ENCODE data around the gene BOD1. TPM values are rescaled to one million over a fixed set of nuclear protein-coding genes. Genes with fewer than 3 reads are reported as not detected.

The BOD1 gene
- total RNA-seq, 4 donors from 2014 or later = 37.3 to 55.1 (median 44.7) TPM

- H3K27me3 ChIP-seq = no peaks in the 10 kb centered on the region
- 56 to 59% methylated on average over 12 of the region's 12 CpGs for WGBS, 2 donors
- no peak for DNase-seq (ENCODE audit: low spot score in 2 of 2)
- TF ChIP-seq EP300 (IDR thresholded peaks at IDR 0.05) = no peak
- no peak for TF ChIP-seq CTCF (IDR thresholded peaks at IDR 0.05)
- TF ChIP-seq POLR2A (IDR thresholded peaks at IDR 0.05) = no peak
- H3K4me3 ChIP-seq = no peak overlapping the region
- peaks cover 0 to 8% (median 0%) of the 10 kb centered on the region in 4 donors for H3K4me1 ChIP-seq
- peaks cover 0 to 30% (median 6%) of the 10 kb centered on the region in 4 donors for H3K9me3 ChIP-seq
- peaks cover 0 to 8% (median 0%) of the 10 kb centered on the region in 3 donors for H3K36me3 ChIP-seq
- H3K27ac ChIP-seq = no peak overlapping the region
Measured at GRCh38 chr5:173582216-173583111, 34.0 kb downstream of the BOD1 start.

DNA sequence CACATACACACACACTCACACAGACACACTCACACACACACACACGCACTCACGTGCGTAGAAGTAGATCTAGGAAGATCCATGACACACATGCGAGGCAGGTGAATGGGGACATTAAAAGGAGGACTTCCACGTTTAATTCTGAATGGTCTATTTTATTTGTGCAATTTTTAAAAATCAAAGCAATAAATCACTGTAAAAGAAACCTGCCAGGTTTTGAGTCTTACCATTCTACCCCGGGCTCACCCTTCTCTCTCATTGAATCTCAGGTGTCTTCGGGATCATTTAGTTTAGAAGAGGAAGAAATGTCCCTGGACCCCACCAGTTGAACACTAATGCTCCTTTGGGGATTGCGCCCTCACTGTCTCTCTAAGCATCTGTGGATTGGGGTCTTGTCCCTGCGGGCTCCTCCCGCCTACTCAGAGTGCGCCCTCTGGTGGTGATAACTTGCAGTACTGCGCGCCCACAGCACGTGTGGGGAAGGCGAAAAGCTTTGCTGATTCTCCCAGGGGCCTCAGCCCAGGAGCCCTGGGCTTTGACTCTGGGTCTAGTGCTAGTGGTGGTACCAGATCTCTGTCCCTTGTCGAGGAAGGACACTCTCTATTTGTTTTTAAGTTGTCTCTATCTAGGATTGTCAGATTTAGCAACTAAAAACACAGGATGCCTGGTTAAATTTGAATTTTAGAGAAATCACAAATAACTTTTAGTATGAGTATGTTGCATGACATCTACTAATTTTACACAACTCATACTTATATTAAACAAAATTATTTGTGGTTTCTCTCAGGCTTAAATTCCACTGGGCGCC lies 34.8 kb downstream of the BOD1 start:
- no peaks in the 10 kb centered on the region for H3K27me3 ChIP-seq
- H3K27ac ChIP-seq = no peak overlapping the region
- H3K36me3 ChIP-seq = peaks cover 0 to 8% (median 0%) of the 10 kb centered on the region in 3 donors
- H3K4me1 ChIP-seq = peaks cover 0 to 8% (median 0%) of the 10 kb centered on the region in 4 donors
- no peak overlapping the region for H3K4me3 ChIP-seq
- no peak for DNase-seq (ENCODE audit: low spot score in 2 of 2)
- TF ChIP-seq EP300 (IDR thresholded peaks at IDR 0.05) (no peak), POLR2A (IDR thresholded peaks at IDR 0.05) (no peak), CTCF (IDR thresholded peaks at IDR 0.05) (peak in 4 of 5 experiments; percentile 27 to 55 (median 42))
- peaks cover 0 to 22% (median 6%) of the 10 kb centered on the region in 4 donors for H3K9me3 ChIP-seq
- WGBS, 2 donors = 56 to 57% methylated on average over 17 of the region's 17 CpGs

DNA sequence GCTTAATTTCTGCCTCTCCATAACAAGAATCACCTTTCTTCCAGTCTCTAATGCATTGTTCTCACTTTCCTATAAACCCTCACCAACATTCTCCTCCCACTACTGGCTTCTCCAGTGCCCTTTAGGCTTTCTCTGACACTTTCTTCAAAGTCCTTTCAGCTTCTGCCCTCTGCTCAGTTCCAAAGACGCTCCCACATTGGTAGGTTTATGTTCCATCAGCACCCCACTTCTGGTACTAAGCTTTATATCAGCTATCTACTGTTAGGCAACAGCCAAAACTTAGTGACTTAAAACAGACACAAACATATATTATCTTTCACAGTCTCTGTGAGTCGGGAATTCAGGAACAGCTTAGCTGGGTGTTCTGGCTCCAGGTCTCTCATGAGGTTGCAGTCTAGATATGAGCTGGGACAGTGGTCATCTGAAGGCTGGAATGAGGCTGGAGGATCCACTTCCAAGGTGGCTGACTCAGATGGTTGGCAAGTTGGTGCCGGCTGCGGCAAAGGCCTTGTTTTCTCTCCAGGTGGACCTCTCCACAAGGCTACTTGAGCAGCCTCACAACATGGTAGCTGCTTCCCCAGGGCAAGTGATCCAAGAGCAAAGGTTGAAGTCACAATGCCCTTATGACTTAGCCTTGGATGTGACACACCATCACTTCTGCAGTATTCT lies 37.4 kb downstream of the BOD1 start:
- no peak for TF ChIP-seq POLR2A (IDR thresholded peaks at IDR 0.05)
- TF ChIP-seq EP300 (IDR thresholded peaks at IDR 0.05) = no peak
- TF ChIP-seq CTCF (IDR thresholded peaks at IDR 0.05) = no peak
- no peak for DNase-seq (ENCODE audit: low spot score in 2 of 2)
- Histone ChIP-seq H3K27ac (no peak overlapping the region), H3K4me1 (peaks cover 0 to 8% (median 0%) of the 10 kb centered on the region in 4 donors), H3K36me3 (peaks cover 0 to 8% (median 0%) of the 10 kb centered on the region in 3 donors), H3K9me3 (peaks cover 0 to 14% (median 6%) of the 10 kb centered on the region in 4 donors), H3K4me3 (no peak overlapping the region), H3K27me3 (no peaks in the 10 kb centered on the region)
- WGBS, 2 donors = 55 to 94% methylated on average over 3 to 4 of the region's 4 CpGs

GRCh38 chr5:173577817-173578216 lies 38.6 kb downstream of the BOD1 start:
- DNase-seq (ENCODE audit: low spot score in 2 of 2) = no peak
- Histone ChIP-seq H3K27me3 (no peaks in the 10 kb centered on the region), H3K36me3 (peaks cover 0 to 8% (median 0%) of the 10 kb centered on the region in 3 donors), H3K4me3 (no peak overlapping the region), H3K27ac (no peak overlapping the region), H3K4me1 (peaks cover 0 to 2% (median 0%) of the 10 kb centered on the region in 4 donors), H3K9me3 (peaks cover 0 to 14% (median 6%) of the 10 kb centered on the region in 4 donors)
- 80 to 92% methylated on average over 5 of the region's 5 CpGs for WGBS, 2 donors
- no peak for TF ChIP-seq POLR2A (IDR thresholded peaks at IDR 0.05)
- TF ChIP-seq EP300 (IDR thresholded peaks at IDR 0.05) = no peak
- TF ChIP-seq CTCF (IDR thresholded peaks at IDR 0.05) = no peak
